Caco-2 (cell line): ENCODE measurements around the gene CD163. TPM values are rescaled to one million over a fixed set of nuclear protein-coding genes. Genes with fewer than 3 reads are reported as not detected.
"Not testable (repeated sequence)": the region's sequence is repeated elsewhere in the genome, so short reads cannot be mapped to it uniquely, and the experiment has no call there.

ENCODE experiments used
- BruUV-seq: library from RNA; stranded (reverse); fragments of 400-500 nt; replicated peaks from 2 replicates; lab custom pipeline; 2021; lab: Mats Ljungman, UMichigan
- CTCF ChIA-PET: fragments of 300-600 bp; sonication (Branson Sonifier 250); formaldehyde crosslinking; loops from one replicate; lab custom pipeline; 2022; ENCODE audit warnings: antibody characterized with exemption; lab: Charles Lee
- POLR2A ChIA-PET: fragments of 300-600 bp; sonication (Branson Sonifier 250); formaldehyde crosslinking; loops from one replicate; lab custom pipeline; 2022; ENCODE audit warnings: antibody characterized with exemption; lab: Charles Lee
- DNase-seq, 2 experiments: peaks; one replicate each; pipeline versions ENCODE4 v3.0.0 to v3.0.0-alpha.2; 2020 to 2022
- H3K27me3 ChIP-seq: replicated peaks from 2 replicates; pipeline ENCODE4 v1.6.0; 2011; ENCODE audit warnings: low read length; ENCODE audit not compliant: control insufficient read depth, insufficient read depth
- H3K36me3 ChIP-seq: 2 replicates; pipeline ENCODE4 v1.5.1; 2011; ENCODE audit warnings: low read length; ENCODE audit not compliant: control insufficient read depth, insufficient read depth
- H3K4me1 ChIP-seq: fragments of 250-450 bp; sonication (Bioruptor Pico); 2 replicates; pipeline ENCODE4 v1.5.1; 2020; ENCODE audit warnings: mild to moderate bottlenecking
- H3K4me3 ChIP-seq: 2 replicates; pipeline ENCODE4 v1.5.1; 2011; ENCODE audit warnings: low read depth, mild to moderate bottlenecking, control low read depth, low read length
- H3K9me3 ChIP-seq: fragments of 250-450 bp; sonication (Bioruptor Pico); 2 replicates; pipeline ENCODE4 v1.5.1; 2020; ENCODE audit warnings: mild to moderate bottlenecking, moderate library complexity
- H3K27ac Mint-ChIP-seq: one replicate; pipeline ENCODE4 v1.8.0; 2022; ENCODE audit warnings: mixed read lengths; ENCODE audit not compliant: unreplicated experiment
- H3K27me3 Mint-ChIP-seq: one replicate; pipeline ENCODE4 v1.8.0; 2022; ENCODE audit warnings: mixed read lengths; ENCODE audit not compliant: insufficient read depth, unreplicated experiment
- H3K36me3 Mint-ChIP-seq: one replicate; pipeline ENCODE4 v1.8.0; 2022; ENCODE audit warnings: mild to moderate bottlenecking, mixed read lengths; ENCODE audit not compliant: insufficient read depth, unreplicated experiment
- H3K4me1 Mint-ChIP-seq: one replicate; pipeline ENCODE4 v1.8.0; 2022; ENCODE audit warnings: low read depth, mixed read lengths; ENCODE audit not compliant: unreplicated experiment
- H3K4me3 Mint-ChIP-seq: one replicate; pipeline ENCODE4 v1.8.0; 2022; ENCODE audit warnings: mild to moderate bottlenecking, moderate library complexity, mixed read lengths; ENCODE audit not compliant: unreplicated experiment
- H3K9me3 Mint-ChIP-seq: one replicate; pipeline ENCODE4 v1.8.0; 2022; ENCODE audit warnings: mixed read lengths; ENCODE audit not compliant: unreplicated experiment
- CTCF ChIP-seq, 2 experiments: fragments of 200-600 bp in 1 of 2; IDR thresholded peaks; 1 replicate in 1 of 2; 2 replicates in 1 of 2; pipeline versions ENCODE4 v1.5.1 to v1.8.0; 2011 to 2022; ENCODE audit warnings: antibody characterized with exemption in 1 of 2, control low read depth in 1 of 2, inconsistent platforms in 1 of 2, low read depth in 1 of 2, low read length in 1 of 2, mild to moderate bottlenecking in 1 of 2, moderate library complexity in 1 of 2; ENCODE audit not compliant: insufficient read depth in 1 of 2, severe bottlenecking in 1 of 2, unreplicated experiment in 1 of 2
- intact Hi-C: fragments of 100-400 bp; cut with micrococcal nuclease; formaldehyde crosslinking; loops from one replicate; pipeline ENCODE4 v1.10.0; 2022; ENCODE audit not compliant: unreplicated experiment
- total RNA-seq: library from RNA; stranded (reverse); gene quantifications from 2 replicates; pipeline ENCODE4 v1.2.3, GENCODE V29; 2022

CD163 gene
- total RNA-seq, 1 experiment from 2014 or later: 0.20 TPM

DNA sequence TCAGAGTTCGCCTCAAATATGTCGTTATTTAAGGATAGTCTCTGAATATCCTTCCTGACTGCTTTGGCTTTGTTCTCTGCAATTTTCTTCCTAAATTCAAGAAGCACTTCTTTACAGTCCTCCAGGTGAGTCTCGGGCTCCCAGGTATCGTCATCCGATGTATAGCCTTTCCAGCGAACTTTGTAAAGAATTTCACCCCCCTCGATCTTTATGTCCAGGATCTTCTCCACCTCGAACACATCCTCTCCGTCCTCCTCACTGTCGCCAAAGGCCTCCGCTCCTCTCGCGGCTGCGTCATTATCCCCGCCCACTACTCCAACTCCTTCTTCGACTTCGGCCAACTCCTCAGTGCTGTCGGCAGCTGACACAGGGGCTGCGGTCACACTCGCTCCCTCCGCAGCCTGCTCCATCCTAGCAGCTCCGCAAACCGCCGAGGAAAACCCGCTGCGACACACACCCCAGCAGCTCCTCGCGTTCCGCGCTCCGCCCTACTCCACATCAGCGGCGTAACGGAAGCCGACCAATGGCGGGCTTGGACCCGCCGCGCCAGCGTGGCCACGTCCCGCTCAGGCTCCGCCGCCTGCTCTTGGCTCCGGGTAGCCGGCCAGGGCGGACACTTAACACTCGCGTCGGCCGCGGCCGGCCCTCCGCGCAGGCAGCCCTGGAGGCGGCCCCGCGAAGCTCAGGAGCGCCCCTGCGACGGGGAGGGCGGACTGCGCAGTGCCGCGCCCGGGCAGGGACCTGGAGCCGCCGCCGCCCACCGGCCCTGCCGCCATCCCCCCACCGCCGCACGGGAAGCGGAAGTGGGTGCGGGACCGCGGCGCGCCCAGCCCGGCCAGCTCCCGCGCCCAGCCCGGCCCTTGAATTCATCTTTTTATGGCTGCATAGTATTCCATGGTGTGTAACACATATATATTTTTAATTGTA lies 63.7 kb downstream of the CD163 start:
- POLR2A ChIA-PET: interaction anchor here (0.5 to 0.7 kb wide), 14 partner anchors 10 to 610 kb away, joined by 3 to 7 read pairs (median 4); no protein-coding TSS in a partner anchor
- H3K27me3 ChIP-seq: no peaks in the 10 kb centered on the region
- intact Hi-C loops: loop anchor here (1.0 kb wide), 1 partner anchor 66 kb away; no protein-coding TSS in a partner anchor
- Mint-ChIP-seq H3K4me3 (peak overlapping the region; percentile 76), H3K27me3 (peaks cover 14% of the 10 kb centered on the region), H3K36me3 (peaks cover 6% of the 10 kb centered on the region), H3K4me1 (peaks cover 14% of the 10 kb centered on the region), H3K9me3 (peaks cover 11% of the 10 kb centered on the region), H3K27ac (peak overlapping the region; percentile 51)
- TSS peak; percentile 87 for BruUV-seq
- TF ChIP-seq CTCF (IDR thresholded peaks at IDR 0.05; ENCODE audit: insufficient read depth in 1 of 2, low read depth in 1 of 2, low read length in 1 of 2, severe bottlenecking in 1 of 2, unreplicated experiment in 1 of 2): peak in 1 of 2 experiments; percentile 23
- CTCF ChIA-PET: interaction anchor here (0.6 to 0.7 kb wide), 3 partner anchors 86 to 278 kb away, joined by 3 read pairs; no protein-coding TSS in a partner anchor
- H3K9me3 ChIP-seq: peaks cover 4% of the 10 kb centered on the region; the same call in 1 of the 2 replicates
- H3K4me1 ChIP-seq: no peaks in the 10 kb centered on the region
- no peaks in the 10 kb centered on the region for H3K36me3 ChIP-seq
- peak; percentile 90 to 92 for DNase-seq
- peak overlapping the region; percentile 66 for H3K4me3 ChIP-seq

GRCh38 chr12:7438291-7438995 lies 65.1 kb downstream of the CD163 start:
- CTCF ChIA-PET: interaction anchor here (1.1 kb wide), 1 partner anchor 110 kb away, joined by 3 read pairs; no protein-coding TSS in a partner anchor
- Mint-ChIP-seq H3K9me3 (peaks cover 11% of the 10 kb centered on the region), H3K4me3 (peak overlapping the region; percentile 76), H3K4me1 (peaks cover 14% of the 10 kb centered on the region)
- peak in 1 of 2 experiments; percentile 7 for DNase-seq
- H3K36me3 ChIP-seq, H3K9me3 ChIP-seq, intact Hi-C loops, H3K4me1 ChIP-seq, H3K27ac Mint-ChIP-seq, H3K27me3 Mint-ChIP-seq, POLR2A ChIA-PET, BruUV-seq, H3K27me3 ChIP-seq, H3K4me3 ChIP-seq, H3K36me3 Mint-ChIP-seq: not testable (repeated sequence)

DNA sequence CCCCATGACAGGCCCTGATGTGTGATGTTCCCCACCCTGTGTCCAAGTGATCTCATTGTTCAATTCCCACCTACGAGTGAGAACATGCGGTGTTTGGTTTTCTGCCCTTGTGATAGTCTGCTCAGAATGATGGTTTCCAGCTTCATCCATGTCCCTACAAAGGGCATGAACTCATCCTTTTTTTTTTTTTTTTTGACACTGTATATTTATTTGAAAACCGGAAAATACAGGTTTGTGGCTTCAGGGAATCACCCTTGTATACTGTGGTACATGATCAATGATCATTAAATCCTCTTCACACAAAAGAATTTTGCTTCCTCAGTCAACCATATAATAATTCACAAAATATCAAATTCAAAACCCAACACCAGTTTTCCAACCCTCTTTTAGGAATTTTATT lies 66.1 kb downstream of the CD163 start:
- intact Hi-C loops, H3K4me3 Mint-ChIP-seq, POLR2A ChIA-PET, H3K36me3 Mint-ChIP-seq, DNase-seq, H3K9me3 ChIP-seq, BruUV-seq, H3K4me3 ChIP-seq, H3K36me3 ChIP-seq, H3K27ac Mint-ChIP-seq, H3K4me1 ChIP-seq, H3K27me3 Mint-ChIP-seq, H3K27me3 ChIP-seq: not testable (repeated sequence)
- CTCF ChIA-PET: interaction anchor here (0.7 kb wide), 1 partner anchor 182 kb away, joined by 7 read pairs; no protein-coding TSS in a partner anchor
- H3K9me3 Mint-ChIP-seq: peaks cover 11% of the 10 kb centered on the region
- H3K4me1 Mint-ChIP-seq: peaks cover 14% of the 10 kb centered on the region
